ENCODE measurements around the gene TSPAN18.
"Not testable (repeated sequence)": the region's sequence is repeated elsewhere in the genome, so short reads cannot be mapped to it uniquely, and the experiment has no call there.

TSPAN18 gene

DNA sequence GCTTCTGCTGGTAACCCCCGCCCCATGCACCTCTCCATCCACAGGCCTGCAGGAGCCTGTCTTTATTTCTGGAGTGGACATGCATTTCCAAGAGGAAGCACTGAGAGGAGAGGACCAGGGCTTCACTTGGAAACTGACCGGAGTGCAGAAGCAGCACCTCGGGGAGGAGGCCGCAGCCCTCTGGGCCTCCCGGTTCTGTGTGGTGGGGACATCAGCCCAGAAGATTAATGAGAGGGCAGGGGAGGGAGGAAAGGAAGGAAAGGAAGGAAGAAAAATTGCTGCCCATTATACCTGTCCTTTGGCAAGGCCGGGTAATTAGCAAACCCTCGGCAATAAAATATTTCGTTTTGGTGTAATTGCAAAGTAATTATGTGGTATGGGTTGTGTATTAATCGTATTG lies 126.9 kb downstream of the TSPAN18 start:
- DNase-seq, result no peak

DNA sequence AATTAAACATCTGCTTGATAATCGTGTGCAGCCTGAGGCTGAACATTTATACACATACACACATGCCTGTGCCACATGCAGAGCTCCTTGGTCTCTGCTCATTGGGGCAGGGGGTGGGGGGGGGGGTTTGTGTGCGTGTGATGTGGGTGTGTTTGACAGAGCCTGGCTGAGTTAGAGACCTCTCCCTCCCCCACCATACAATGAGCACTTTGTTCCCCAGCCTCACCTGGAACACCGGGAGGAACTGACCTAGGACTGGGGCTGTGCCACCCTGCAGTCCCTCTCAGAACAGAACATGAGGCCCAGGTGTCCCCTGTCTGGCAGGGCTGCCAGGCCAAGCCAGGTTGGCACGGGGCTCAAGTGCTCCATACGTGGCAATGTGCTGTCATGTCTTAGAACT lies 127.3 kb downstream of the TSPAN18 start:
- no peak for DNase-seq

DNA sequence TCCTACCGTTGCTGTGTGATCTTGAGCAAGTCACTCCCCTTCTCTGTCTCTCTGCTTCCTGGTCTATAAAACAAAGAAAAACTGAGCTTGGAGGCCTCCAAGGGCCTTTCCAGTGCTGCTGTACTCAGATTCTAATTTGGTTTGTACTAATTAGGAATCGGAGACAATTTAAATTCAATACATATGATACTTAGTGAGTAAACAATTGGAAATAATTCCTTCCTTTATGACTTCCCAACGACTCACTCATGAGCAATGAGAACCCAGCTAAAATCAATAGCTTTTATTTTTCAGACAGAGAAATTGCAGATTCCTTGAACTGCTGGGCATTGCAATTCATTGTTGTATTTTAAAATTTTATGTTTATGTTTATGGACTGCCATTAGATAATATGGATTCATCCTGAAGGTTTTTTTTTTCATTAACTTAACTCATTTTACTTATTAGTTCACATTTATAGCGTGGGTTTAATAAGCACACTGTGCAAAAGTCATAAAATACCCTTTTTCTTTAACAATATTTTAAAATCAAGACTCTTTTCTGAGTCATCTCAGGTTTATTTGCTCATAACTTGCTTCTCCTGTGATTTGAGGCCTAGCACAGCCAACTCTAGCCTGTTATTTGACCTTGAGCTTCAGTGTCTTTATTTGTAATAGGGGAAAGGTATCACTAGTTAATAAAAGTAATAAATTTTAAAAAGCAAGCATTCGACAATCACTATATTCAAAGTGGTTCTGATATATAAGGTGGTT lies 128.2 kb downstream of the TSPAN18 start:
- DNase-seq, result no peak

DNA sequence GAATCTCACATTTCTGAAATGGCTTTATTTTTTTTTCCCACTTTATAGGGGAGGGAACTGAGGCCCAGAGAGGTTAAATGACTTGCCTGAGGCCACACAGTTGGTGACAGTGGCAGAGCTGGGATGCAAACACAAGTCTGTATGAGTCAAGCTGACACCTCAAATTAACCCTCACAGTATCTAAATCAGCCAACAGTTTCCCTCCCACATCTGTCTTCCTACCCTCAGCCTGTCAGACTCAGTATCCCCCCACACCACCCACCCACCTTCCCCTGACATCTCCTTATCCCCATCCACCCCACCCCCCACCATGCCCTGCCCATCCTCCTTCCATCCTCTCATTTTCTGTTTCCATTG lies 128.7 kb downstream of the TSPAN18 start:
- DNase-seq, result no peak

DNA sequence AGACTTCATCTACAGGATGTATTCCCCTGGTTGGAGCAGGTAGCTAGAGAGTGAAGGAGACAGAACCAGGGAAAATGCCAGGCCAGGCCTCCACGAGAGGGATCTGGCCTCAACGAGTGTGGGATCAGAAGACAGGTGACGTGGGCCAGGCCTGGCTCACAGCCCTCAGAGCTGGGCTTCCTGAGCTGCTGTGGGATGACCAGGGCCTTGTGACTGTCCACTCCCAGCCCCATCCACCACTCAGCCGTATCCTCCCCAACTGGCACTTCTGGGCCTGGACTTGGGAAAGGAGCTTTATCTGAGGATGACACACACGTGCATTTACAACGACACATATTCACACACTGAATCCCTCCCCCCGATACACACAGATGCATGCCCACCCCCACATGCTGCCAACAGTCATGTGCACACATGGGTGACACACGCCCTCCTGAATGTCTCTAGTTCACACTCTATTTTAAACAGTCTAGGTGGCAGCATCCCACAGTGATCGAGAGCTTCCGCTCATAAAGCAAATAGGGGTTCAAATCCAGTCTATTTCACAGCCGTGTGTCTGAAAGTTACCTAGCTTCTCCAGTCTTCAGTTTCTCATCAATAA lies 130.8 kb downstream of the TSPAN18 start:
- no peak for DNase-seq

DNA sequence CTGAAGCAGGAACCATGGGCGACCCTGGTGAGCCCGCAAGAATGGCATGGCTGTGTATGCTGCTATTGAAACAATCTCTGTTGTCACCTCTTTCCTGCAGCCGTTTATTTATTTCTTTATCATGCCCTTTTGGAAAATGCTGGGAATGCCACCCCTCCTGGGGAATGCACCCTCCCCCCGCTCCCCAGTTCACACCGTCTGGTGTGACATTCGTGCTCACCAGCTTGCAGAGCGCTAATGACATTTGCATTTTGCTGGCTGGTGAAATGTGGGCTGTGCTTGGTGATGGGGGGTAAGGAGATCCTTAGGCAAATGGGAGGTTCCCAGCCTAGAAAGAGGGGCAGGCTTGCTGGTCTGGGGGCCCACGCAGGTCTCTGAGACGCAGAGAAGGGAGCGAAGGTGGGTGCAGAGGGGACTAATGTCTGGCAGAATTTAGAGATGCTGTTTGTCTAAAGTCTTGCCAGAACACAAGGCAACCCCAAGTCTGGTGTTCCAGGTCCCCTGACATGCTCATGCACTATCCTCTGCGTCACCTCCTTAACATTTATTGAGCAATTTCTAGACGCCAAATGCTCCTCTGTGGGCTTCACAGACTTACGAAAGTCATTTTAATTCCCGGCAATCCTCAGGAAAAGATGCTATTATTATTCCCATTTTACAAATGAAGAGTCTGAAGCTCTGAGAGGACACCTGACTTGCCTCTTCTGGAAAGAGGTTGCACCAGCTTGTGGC lies 132.2 kb downstream of the TSPAN18 start:
- no peak for DNase-seq

DNA sequence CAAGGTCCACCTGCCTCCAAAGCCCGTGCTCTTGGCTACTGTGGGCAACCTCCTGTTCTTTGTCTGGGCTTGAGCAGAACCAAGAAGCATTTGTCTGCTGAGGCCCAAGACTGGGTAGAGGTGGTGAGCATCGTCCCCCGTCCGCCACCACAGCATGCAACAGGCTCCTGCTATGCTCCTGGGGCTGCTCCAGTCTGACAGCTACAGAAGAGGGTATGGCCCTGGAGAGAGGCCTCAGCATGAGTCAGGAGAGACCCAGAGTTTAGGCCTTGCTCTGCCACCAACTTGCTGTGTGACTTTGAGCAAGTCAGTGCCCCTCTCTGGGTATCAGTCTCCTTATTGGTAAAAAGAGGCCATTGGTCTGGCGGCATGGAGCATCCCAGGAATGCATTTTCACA lies 132.8 kb downstream of the TSPAN18 start:
- DNase-seq, result no peak

DNA sequence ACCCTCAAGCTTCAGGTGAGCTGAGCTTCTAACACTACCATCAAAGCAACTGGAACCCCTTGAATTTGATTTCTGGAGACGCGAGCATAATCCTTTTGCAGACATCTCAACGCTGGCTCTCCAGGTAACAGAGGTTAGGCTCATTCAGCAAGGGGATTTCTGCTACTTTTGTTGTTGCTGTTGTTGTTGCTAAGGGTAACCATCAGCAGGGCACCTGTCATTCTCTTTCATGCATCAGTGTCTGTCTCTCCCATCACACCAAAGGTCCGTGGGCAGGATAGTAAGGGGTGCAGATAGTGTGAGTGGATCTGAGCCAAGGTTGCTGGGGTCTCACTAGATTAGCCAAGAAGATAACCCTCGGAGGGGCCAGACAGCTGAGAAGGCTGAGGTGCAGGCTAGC lies 133.6 kb downstream of the TSPAN18 start:
- DNase-seq, result no peak

DNA sequence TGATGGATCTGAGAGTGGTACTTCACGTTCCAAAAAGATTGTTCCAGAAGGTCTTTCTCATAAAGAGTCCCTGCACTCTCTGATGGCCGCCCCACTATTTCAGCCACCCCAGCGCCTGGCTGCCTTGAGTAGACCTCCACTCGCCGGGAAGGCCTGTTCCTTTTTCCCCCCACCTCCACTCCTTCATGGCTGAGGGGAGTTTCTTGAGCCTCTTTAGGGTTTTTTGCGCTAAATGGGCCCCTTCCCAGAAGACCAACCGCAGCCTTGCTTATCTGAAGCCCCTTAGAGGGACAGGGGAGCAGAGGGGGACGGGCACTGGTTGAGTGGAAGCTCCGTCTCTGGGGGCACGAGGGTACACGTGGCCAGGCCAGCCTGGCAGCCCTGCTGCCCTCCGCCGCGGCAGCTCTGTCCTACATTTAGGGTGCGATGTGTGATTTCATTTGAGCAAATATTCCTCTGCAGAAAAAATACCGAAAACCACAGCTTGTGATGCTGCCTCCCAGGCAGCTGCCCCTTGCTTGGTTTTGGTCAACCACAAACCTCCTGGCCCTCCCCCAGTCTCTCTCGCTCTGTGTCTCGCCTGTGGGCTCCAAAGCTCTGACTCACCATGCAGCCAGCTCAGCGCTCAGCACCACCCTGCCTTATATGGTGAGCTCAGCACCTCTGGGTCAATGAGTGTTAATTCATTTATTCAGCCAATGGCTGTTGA lies 135.2 kb downstream of the TSPAN18 start:
- DNase-seq, result peak; percentile 62 to 77

DNA sequence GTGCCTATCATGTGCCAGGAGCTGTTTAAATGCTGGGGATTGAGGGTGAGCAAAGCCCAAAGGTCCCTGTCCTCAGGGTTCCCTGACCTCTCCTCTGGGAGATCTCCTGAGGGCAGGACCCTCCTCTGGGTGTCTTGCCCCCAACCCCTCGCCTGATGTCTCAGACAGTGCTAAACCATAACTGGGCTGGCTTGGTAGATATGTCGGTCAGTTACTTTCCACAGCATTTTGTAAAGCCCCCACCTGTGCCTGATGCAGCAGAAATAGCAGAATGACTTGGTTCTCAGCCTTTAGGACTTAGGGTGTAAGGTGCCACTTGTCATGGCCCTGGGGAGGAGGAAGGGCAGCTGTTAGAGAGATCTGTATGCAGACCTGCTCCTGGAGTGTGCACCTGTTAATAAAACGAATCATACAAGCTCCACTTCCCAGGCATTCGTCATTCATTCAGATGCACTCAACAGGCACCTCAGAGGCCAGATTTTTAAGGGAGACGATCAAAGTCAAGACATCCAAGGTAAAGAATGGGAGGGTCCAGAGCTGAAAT lies 135.9 kb downstream of the TSPAN18 start:
- no peak for DNase-seq

DNA sequence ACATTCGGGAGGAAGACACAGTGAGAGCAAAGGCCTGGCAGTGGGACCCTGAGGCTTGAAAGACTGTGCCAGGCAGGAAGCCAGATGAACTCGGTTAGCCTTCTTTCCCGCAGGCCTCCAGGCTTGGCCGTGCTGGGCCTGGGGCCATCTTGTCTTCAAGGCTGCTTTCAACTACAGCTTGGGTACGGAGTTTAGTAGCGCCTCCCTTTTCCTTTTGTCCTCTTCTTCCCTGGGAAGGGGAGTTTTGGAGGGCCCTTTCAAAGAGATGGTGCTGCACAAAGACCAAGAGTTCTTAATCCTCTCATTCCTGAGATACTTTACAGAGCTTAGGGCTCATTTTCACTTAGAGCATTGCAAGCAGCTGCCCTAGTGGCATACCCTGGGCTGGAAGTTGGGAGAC lies 136.5 kb downstream of the TSPAN18 start:
- no peak for DNase-seq

DNA sequence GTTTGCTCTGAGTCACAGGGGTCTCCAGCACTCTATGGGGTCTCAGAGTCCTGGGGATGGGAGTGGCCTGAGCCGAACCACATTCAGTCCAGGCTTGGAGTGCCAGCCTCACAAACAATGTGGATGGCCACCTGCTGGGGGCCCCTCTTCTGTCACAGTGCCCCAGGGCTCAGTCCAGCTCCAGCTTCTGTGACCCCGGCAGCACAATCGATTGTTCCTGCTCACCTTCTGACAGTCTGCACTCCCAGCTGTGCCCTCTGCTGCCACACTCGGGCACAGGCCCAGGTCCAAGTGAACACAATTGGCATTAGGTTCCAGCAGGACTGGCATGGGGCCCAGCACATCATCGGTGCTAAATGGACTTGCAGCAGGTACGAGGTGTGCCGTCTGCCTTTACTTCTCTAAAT lies 139.1 kb downstream of the TSPAN18 start:
- DNase-seq, result no peak

DNA sequence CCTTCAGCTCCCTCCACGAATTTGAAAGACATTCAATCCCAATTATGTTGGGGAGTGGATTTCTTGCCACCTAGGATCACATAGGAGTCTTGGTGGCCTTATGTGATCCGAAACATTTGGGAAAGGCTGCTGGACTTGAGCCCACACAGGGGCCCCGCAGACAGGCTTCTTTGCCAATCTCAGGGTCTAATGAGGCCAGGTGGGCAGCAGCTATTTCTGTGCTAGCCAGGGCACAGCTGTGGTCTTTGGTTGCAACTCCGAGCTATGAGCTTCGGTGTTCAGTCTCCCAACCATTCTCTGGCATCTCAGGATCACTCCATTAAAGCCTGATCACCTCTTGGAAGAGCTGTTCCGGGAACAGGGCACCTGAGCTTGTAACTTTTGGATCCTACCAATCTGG lies 139.5 kb downstream of the TSPAN18 start:
- no peak for DNase-seq

DNA sequence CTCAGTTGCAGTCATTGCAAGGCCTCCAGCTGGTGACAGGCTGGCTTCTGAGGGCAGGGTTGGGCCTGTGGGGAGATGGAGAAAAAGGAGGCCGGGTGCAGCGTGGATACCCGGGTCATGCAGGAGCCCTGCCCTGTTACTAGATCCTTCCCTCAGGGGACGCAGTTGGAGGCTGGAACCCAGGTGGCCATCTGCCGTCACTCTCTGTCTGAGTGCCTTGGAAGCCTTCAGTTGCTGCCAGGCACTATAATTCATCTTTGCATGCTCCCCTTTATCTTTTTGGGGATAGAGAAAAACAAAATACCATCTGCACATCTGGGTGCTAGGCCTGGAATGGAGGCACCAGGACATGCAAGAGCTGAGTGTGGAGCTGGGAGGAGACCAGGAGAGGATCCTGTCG lies 141.3 kb downstream of the TSPAN18 start:
- no peak for DNase-seq

DNA sequence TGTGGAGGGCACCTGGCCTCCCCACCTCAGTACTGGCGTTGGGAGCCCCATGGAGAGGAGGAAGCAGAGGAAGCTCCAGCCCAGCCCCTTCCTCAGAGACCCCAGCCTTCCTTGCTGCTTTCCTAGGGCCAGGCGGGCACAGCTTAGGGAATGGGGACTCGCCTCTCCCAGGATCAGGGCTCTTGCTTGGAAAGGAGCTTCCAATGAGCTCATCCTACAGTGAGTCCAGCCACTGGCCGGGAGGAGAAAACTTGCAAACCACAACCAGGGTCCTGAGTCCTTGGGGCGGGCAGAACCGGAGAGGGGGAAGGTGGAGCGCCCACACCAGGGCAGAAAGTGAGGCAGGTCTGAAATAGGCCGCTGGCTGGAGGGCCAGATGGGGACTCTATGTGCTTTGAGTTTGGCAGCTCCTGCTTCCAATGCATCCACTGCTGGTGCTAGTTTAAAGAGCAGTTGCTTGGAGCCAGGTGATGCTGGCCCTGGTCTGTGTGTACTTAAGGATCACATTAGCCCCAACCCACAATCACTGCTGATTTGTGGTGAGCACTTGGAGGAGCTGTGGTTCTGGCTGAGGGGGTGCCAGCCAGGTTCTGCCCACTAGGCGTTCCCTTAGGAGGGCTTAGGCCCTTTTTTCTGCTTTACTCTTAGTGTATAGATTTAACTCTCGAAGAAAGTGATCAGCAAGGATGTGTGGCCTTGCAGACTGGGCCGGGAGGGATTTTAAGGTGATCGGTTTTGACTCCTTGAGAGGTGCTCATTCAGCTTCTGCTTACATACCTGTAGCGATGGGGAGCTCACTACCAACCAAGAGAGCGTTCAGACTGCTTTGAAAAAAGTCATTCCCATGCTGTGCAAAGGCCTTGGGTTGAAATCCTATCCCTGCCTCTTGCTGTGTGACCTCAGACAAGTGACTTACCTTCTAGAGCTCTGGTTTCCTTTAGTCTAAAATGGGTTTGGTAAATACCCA lies 142.0 kb downstream of the TSPAN18 start:
- DNase-seq, result no peak

DNA sequence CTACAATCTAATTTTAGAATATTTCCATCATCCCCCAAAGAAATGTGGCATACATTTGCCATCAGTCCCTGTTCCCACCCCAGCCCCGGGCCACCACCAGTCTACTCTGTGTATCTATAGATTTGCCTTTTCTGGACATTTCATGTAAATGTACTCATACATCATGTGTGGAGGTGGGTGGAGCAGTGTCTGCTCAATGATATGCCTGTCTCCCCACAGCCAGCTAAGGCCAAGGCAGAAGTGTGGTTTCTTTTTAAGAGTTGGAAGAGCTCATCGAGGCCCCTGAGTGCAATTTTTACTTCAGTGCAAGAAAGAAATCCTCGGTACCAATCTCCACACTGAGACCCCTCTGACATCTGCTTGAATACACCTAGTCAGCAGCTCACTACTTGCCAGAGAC lies 143.4 kb downstream of the TSPAN18 start:
- DNase-seq, result no peak

DNA sequence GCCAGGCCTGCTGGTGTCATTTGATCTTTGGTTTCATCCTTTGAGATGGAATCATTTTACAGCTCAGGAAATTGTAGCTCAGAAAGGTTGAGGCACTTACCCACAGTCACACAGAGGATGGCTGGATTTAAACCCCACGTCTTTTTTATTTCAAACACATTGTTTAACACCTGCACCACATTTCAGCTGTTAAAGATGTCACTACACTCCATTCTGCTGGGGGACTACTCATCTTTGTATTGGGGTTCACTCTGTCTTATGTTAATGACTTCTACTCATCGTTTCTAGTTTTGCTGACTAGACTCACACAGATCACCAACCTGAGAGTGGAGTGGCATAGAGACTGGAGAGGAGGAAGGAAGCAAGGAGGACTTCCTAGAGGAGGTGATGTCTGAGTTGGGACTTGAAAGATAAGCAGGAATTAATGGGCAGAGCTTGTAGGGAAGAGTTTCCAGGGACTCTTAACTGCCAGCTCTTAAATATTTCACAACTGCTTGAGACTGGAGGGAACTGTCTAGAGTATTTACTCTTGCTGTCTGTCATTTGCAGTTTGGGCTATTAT lies 143.9 kb downstream of the TSPAN18 start:
- DNase-seq, result no peak

DNA sequence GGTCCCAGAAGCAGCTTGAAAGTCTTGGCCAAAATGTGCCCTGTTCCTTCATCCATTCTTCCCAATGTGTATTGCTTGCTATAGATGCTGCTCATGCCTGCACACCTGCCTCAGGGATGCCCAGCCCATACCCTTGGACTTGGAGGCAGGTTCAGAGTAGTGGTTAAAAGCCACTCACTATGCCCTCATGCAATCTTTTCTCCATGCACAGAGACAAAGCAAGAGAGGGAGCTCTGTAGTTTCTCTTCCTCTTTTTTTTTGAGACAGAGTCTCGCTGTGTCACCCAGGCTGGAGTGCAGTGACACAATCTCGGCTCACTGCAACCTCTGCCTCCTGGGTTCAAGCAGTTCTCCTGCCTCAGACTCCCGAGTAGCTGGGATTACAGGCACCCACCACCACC lies 144.9 kb downstream of the TSPAN18 start:
- DNase-seq, result not testable (repeated sequence)

DNA sequence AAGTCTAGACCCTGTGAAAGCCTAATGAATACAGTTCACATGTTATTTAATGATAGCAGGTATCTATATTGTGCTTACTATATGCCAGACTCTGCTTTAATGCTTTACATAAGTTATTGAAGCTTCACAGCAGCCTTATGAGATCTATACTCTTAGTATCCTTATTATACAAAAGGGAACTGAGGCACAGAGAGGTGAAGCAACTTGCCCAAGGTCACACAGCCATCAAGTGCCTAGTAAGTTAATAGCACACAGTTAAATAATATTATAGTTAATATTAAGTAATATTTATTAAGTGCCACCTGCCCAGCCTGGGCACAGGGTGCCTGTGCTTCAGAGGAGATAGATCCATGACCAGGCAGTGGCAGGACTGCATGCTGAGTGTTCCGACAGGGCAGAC lies 145.8 kb downstream of the TSPAN18 start:
- no peak for DNase-seq

DNA sequence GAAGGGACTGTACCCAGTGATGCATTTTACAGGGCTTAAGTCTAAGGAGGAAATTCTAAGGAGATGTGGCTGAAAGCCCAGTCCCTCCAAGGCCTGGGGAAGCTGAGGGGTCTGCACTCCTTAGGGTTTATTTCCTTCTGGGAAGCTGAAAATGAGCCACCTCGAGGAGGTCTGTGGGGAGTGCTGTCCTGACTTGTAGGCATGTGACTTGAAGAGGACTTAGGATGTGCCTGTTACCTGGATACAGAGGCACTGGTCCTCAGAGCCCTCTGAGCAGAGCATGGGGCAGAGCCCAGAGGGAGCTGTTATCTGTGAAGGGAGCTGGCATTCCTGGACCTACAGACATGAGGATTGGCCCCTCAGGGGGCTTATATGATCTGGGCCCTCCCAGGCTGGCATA lies 146.8 kb downstream of the TSPAN18 start:
- no peak for DNase-seq

DNA sequence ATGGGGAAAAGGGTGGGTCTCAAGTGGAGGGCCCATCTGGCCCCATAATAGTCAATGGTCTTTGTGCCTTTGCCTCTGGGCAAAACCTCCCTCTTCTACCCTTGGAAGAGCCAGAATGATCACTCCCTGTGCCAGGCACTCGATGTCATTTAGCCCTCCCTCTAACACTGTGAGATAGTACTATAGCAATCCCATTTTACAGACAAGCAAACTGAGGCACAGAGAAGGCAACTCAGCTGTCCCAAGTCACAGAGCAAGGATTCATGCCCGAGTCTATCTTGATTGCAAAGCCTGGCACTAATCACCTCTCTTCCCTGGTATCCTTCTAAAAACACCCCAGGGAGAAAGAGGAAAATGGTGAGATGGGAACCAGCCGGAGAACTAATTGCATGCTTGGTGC lies 147.5 kb downstream of the TSPAN18 start:
- DNase-seq, result no peak

DNA sequence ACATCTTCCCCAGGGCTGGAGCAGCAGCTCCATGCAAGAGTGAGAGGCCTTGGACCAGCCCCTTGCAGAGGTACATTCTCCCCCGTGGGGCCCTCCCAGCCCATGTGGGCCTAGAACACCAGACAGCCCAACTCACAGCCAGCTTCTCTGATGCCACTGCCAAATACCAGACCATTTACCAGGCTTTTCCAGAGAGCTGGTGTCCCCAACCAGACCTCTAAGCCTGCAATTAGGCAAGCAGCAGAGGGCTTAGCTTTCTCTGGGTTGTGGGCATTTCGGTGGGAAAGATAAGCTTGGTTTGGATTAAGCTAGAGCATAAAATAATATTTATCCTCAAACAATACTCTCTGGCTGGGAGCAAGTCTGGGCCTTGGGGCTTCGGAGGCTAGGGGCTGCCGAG lies 148.3 kb downstream of the TSPAN18 start:
- no peak for DNase-seq

Measured in stimulated activated CD4-positive, alpha-beta T cell treated with anti-CD3 and anti-CD28 coated beads, Interleukin-4, amount 100 ng/mL, for 4 hours (primary cell).